ENCODE results near the gene ABO.

The ABO gene

GRCh38 chr9:133323211-133323610 is 48.2 kb upstream of the ABO start:
- POLR2A ChIA-PET = interaction anchor here (0.6 kb wide), 1 partner anchor 11 kb away, joined by 3 read pairs; no protein-coding TSS in a partner anchor
- CTCF ChIA-PET = interaction anchor here (0.6 to 1.3 kb wide), 4 partner anchors 8 to 176 kb away, joined by 3 to 6 read pairs (median 4); no protein-coding TSS in a partner anchor

GRCh38 chr9:133322701-133323100 is 47.7 kb upstream of the ABO start:
- H3K9me3 ChIP-seq (ENCODE audit: control insufficient read depth, insufficient read depth, low read depth, low read length) = no peaks in the 10 kb centered on the region
- H3K4me3 ChIP-seq (ENCODE audit: low read depth, low read length) = no peak overlapping the region
- H3K36me3 ChIP-seq (ENCODE audit: control insufficient read depth in 2 of 2, insufficient read depth in 1 of 2, low read length in 2 of 2) = no peaks in the 10 kb centered on the region
- H3K27ac ChIP-seq (ENCODE audit: extremely low read depth, low read depth, low read length) = no peak overlapping the region
- POLR2A ChIA-PET = interaction anchor here (0.6 kb wide), 1 partner anchor 12 kb away, joined by 3 read pairs; no protein-coding TSS in a partner anchor
- CTCF ChIA-PET = interaction anchor here (0.6 to 1.3 kb wide), 5 partner anchors 8 to 257 kb away, joined by 3 to 6 read pairs (median 3); no protein-coding TSS in a partner anchor
- H3K4me1 ChIP-seq (ENCODE audit: control insufficient read depth, insufficient read depth, low read length) = no peaks in the 10 kb centered on the region
- TF ChIP-seq ZNF660 (tag by site-specific recombination; IDR thresholded peaks at IDR 0.05) (no peak), SCRT2 (tag by site-specific recombination; IDR thresholded peaks at IDR 0.05) (no peak), ZNF707 (tag by site-specific recombination; IDR thresholded peaks at IDR 0.05) (no peak), ZBTB49 (tag by site-specific recombination; IDR thresholded peaks at IDR 0.05; ENCODE audit: low read depth) (no peak), ZNF2 (tag by site-specific recombination; IDR thresholded peaks at IDR 0.05) (no peak), ZNF175 (tag by site-specific recombination; IDR thresholded peaks at IDR 0.05) (no peak), ZNF664 (tag by site-specific recombination; IDR thresholded peaks at IDR 0.05) (no peak), ZNF366 (tag by site-specific recombination; conservative IDR thresholded peaks at IDR 0.05) (no peak), ZNF335 (tag by site-specific recombination; conservative IDR thresholded peaks at IDR 0.05) (no peak), SCRT1 (tag by site-specific recombination; IDR thresholded peaks at IDR 0.05; ENCODE audit: borderline replicate concordance) (no peak), KLF8 (tag by site-specific recombination; IDR thresholded peaks at IDR 0.05) (no peak), ZEB2 (tag by site-specific recombination; IDR thresholded peaks at IDR 0.05) (no peak), ZSCAN5A (tag by site-specific recombination; IDR thresholded peaks at IDR 0.05) (no peak), GLIS1 (tag by site-specific recombination; IDR thresholded peaks at IDR 0.05) (no peak), ZNF157 (tag by site-specific recombination; IDR thresholded peaks at IDR 0.05) (no peak), ZNF514 (tag by site-specific recombination; IDR thresholded peaks at IDR 0.05) (no peak), ZBTB20 (tag by site-specific recombination; IDR thresholded peaks at IDR 0.05) (no peak), SALL2 (tag by site-specific recombination; IDR thresholded peaks at IDR 0.05; ENCODE audit: borderline replicate concordance) (no peak)

More at GRCh38 chr9:133323211-133323610, 48.2 kb upstream of the ABO start:
- no peak for TF ChIP-seq ZNF311 (tag by site-specific recombination; IDR thresholded peaks at IDR 0.05; ENCODE audit: borderline replicate concordance)
- TF ChIP-seq ZBTB44 (tag by site-specific recombination; IDR thresholded peaks at IDR 0.05) = no peak
- TF ChIP-seq SCRT2 (tag by site-specific recombination; IDR thresholded peaks at IDR 0.05) = no peak
- TF ChIP-seq ZNF423 (tag by site-specific recombination; IDR thresholded peaks at IDR 0.05) = no peak
- no peaks in the 10 kb centered on the region for H3K36me3 ChIP-seq (ENCODE audit: control insufficient read depth in 2 of 2, insufficient read depth in 1 of 2, low read length in 2 of 2)
- no peak overlapping the region for H3K27ac ChIP-seq (ENCODE audit: extremely low read depth, low read depth, low read length)
- no peaks in the 10 kb centered on the region for H3K9me3 ChIP-seq (ENCODE audit: control insufficient read depth, insufficient read depth, low read depth, low read length)
- H3K4me3 ChIP-seq (ENCODE audit: low read depth, low read length) = no peak overlapping the region
- H3K4me1 ChIP-seq (ENCODE audit: control insufficient read depth, insufficient read depth, low read length) = no peaks in the 10 kb centered on the region
